Right lobe of liver (tissue), 4 donors: Measurements from ENCODE around the gene FBXO17.

ENCODE experiments used
- POLR2A ChIP-seq: fragments of 450-650 bp; IDR thresholded peaks from one replicate; pipeline ENCODE4 v1.6.1; 2017; ENCODE audit warnings: antibody characterized with exemption, mild to moderate bottlenecking
- TF ChIP-seq, protein P1 (sequence below), 4 donors: fragments of 200-600 bp in 3 of 4; fragments of 450-650 bp in 1 of 4; IDR thresholded peaks; one replicate each; pipeline versions ENCODE4 v1.5.1 to v1.8.0; 2016 to 2022; ENCODE audit warnings: antibody characterized with exemption in 4 of 4, mild to moderate bottlenecking in 2 of 4
- donor health status: DM: no; HTN: no; CAD: no.
- donor health status: DM: no; HTN: no; CAD: no.
- donor health status: DM: no; HTN: yes; CAD: no.

DNA sequence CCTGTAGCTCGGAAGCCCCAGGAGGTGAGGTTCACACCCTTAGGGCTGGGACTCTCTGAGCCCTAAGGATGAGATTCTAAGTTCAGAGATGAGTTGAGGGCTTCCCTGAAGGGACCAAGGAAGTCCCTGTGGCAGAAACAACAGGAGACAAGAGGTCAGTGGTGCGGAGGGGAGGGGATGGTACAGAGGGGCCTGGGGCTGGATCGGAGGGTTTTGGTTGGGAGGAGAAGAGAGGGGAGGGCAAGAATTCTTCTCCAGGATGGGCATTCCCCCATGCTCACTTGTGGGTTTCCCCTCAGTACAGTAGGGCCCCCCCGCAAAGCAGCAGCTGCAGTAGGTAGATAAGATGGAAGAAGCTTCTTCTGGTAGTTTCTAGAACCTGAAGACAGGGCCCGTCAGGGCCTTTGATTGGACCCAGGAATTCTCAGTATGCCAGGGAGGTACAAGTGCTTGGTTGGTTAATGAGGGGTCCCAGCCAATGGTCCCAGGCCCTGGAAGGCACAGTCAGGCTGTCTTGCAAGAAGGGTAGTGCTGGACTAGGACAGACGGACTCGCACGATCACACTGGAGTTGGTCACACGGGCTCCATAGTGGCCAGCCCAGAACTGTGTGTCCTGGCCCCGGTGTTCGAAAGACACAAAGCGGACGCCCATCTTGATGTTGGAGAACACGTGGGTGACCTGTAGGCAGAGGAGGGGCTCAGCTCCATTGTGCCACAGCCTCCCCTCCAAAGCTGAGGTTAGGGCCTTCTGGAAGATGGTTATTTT, 49.5 kb upstream of the FBXO17 start:
- TF ChIP-seq POLR2A = no peak
- TF ChIP-seq, protein P1, sequence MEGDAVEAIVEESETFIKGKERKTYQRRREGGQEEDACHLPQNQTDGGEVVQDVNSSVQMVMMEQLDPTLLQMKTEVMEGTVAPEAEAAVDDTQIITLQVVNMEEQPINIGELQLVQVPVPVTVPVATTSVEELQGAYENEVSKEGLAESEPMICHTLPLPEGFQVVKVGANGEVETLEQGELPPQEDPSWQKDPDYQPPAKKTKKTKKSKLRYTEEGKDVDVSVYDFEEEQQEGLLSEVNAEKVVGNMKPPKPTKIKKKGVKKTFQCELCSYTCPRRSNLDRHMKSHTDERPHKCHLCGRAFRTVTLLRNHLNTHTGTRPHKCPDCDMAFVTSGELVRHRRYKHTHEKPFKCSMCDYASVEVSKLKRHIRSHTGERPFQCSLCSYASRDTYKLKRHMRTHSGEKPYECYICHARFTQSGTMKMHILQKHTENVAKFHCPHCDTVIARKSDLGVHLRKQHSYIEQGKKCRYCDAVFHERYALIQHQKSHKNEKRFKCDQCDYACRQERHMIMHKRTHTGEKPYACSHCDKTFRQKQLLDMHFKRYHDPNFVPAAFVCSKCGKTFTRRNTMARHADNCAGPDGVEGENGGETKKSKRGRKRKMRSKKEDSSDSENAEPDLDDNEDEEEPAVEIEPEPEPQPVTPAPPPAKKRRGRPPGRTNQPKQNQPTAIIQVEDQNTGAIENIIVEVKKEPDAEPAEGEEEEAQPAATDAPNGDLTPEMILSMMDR (IDR thresholded peaks at IDR 0.05) = no peak
